ENCODE results near the gene ARHGEF16. TPM values are rescaled to one million over a fixed set of nuclear protein-coding genes. Genes with fewer than 3 reads are reported as not detected.

ARHGEF16 gene
- total RNA-seq, 4 donors from 2014 or later = 0.17 to 19.6 (median 2.0) TPM

DNA sequence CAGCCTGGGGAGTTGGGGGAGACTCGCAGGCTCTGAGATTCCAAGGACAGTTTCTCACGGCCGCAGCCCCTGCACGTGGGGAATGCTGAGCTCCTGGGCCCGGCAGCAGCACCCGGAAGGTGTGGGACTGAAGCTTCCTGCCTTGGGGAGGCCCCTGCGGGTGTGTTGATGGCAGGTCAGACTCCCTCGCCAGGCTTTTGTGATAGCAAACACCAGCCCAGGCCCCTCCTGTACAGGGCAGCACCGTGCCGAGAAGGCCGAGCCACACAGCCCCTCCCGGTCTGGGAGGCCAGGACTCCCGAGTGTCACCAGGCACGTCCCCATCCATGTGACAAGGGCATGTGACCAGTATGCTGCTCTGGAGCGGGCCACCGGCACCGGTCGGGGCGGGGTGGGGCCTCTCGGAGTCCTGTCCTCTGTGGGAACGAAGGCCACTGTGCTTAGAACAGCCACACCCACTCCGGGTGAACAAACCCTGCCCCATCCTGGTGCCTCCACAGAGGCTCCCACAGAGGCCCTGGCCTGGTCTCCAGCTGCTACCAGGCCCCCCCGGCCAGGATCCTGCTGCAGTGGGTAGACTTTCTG, 31.1 kb upstream of the ARHGEF16 start:
- TF ChIP-seq, protein P1, sequence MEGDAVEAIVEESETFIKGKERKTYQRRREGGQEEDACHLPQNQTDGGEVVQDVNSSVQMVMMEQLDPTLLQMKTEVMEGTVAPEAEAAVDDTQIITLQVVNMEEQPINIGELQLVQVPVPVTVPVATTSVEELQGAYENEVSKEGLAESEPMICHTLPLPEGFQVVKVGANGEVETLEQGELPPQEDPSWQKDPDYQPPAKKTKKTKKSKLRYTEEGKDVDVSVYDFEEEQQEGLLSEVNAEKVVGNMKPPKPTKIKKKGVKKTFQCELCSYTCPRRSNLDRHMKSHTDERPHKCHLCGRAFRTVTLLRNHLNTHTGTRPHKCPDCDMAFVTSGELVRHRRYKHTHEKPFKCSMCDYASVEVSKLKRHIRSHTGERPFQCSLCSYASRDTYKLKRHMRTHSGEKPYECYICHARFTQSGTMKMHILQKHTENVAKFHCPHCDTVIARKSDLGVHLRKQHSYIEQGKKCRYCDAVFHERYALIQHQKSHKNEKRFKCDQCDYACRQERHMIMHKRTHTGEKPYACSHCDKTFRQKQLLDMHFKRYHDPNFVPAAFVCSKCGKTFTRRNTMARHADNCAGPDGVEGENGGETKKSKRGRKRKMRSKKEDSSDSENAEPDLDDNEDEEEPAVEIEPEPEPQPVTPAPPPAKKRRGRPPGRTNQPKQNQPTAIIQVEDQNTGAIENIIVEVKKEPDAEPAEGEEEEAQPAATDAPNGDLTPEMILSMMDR (IDR thresholded peaks at IDR 0.05; ENCODE audit: low read depth) = no peak

DNA sequence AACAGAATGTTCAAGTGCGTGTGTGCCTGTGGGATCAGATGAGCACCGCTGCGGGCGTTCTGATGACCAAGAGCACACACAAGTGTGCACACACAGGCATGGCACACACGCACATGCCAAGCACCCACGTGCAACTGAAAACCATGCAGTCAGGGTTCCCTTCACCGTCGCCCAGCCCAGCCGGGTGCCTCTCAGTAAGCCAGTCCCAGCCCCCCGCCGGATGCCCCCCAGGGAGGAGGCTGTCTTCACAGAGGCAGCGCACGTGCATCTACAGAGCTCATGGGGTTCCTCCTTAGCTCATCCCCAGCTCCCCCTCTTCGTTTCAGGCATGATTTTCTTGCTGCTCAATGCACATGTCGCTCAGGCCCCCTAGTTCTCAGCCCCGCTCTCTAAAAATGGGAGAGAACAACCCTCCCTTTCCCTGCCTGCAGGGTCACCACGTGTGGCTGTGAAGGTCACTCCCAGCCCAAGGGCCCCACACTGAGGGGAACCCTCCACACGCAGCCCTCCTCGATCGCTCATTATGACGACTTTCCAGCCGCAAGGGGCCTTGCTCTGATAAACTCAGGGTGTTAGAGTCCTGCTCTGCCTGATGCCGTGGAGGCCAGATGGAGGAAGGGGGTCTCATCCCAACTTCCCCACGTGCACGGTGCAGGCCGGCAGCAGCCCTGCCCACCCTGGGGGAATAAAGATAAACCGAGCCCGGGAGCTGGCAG, 30.4 kb upstream of the ARHGEF16 start:
- TF ChIP-seq, protein P1 (IDR thresholded peaks at IDR 0.05; ENCODE audit: low read depth) = no peak

DNA sequence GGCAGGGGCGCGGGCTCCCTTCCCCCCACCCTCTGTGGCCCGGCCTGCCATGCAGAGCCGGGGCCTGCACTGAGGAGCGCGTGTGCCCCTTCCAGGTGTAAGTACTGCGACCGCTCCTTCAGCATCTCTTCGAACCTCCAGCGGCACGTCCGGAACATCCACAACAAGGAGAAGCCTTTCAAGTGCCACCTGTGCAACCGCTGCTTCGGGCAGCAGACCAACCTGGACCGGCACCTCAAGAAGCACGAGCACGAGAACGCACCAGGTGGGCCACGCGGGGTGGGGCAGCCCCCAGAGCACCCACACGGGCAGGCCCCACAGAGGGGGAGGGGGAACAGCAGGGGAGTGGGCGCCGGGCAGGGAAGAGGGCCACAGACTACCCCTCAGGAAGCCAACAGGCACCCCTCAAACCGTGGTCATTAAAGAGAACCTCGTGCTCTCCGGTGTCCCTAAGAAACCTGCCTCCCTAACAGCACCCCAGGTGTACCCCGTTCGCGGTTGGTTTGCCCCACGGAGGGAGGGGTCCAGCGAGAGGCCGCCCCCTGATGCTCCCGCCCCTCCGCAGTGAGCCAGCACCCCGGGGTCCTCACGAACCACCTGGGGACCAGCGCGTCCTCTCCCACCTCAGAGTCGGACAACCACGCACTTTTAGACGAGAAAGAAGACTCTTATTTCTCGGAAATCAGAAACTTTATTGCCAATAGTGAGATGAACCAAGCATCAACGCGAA, 28.8 kb upstream of the ARHGEF16 start:
- TF ChIP-seq, protein P1 (IDR thresholded peaks at IDR 0.05; ENCODE audit: low read depth) = no peak

DNA sequence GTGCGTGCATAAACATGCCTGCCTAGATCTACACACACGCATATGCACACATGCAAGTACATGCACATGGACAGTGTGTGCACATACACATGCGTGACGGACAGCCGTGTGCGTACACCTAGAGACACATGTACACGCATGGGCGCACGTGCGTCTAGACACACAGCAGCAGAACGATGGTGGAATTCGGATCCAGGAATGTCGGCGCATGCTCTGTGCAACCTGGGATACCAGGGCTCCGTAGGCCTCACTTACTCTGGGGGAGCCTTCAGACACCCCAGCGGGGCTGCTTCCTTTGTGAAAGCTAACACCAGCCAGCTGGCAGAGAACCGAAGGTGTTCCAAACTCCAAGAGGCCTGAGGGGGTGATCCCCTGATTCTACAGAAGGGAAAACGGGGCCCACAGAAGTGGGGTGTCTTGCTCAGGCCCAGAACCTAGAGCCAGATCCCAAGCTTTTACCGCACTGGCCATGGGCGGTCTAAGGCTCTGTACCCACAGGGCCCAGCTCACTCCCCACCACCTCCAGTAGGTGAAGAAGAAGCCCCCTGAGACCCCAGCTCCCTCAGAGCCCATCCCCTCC, 27.4 kb upstream of the ARHGEF16 start:
- TF ChIP-seq, protein P1 (IDR thresholded peaks at IDR 0.05; ENCODE audit: low read depth) = no peak

DNA sequence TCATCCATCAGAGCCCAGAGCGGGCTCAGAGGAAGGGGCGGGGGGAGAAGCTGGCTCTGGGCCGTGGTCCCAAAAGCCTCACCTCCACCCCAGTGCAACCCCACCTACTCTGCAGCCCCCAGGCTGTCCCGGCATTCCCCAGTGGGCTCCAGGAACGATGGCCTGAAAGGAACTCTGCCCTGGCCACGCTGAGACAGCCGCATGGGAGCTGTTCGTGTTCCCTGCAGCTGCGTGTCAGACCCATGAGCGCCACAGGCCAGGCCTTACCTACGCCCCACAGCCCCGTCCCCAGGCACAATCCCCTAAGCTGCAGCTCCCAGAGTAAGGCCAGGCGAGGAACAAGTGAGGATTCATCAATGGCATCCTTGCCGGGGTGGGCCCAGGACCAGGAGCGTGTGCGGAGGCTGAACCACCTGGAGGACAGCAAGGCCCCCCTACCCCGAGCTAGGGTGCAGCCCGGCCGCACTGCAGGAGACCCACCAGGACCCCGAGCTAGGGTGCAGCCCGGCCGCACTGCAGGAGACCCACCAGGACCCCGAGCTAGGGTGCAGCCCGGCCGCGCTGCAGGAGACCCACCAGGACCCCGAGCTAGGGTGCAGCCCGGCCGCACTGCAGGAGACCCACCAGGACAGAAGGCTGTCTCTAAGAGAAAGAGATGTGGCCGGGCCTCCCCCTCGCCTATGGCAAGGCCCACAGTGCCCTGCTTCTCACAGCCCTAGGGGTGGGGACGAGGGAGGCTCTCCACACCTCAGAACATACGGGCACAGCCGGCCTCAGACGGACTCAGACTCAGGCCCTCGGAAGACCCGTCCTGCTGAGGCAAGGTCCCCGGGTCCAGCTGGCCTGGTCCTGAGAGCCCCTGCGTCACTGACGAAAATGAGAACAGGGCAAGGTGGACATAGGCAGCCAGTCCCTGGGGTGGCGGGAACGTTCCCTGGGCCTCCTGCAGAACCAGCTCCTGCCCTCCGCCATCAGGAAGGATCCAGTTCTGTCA, 26.5 kb upstream of the ARHGEF16 start:
- TF ChIP-seq, protein P1 (IDR thresholded peaks at IDR 0.05; ENCODE audit: low read depth) = no peak

DNA sequence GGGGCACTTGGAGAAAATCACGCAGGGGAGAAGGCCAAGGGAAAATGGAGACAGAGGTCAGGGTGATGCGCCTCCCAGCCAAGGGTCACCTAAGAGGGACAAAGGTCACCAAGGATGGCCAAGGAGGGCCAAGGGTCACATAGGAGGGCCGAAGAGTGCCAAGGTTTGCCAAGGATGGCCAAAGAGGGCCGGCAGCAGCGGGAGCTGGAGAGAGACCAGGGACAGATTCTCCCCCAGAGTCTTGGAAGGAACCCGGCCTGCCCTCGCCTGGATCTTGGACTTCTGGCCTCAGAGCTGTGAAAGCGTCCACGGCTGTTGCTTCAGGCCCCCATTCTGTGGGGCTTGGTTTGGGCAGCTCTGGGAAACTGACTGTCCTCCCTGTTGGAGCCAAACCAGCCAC, 25.6 kb upstream of the ARHGEF16 start:
- TF ChIP-seq, protein P1 (IDR thresholded peaks at IDR 0.05; ENCODE audit: low read depth) = no peak

Measured in subcutaneous adipose tissue (tissue), 4 donors.